Activated B cell treated with CpG ODN at 0.5 μM for 24 hours (primary cell): ENCODE results near the gene LLCFC1. TPM values are rescaled to one million over a fixed set of nuclear protein-coding genes. Genes with fewer than 3 reads are reported as not detected.

ENCODE experiments used
- ATAC-seq: fragments of 200-7000 bp; cut with Tn5 transposase; one replicate; pipeline ENCODE4 v1.10.0; 2021; ENCODE audit warnings: low read depth, mild to moderate bottlenecking, moderate library complexity
- CTCF ChIA-PET: fragments of 350-600 bp; sonication (Branson Sonifier 250); formaldehyde crosslinking; loops from one replicate; lab custom pipeline; 2021; ENCODE audit warnings: antibody characterized with exemption; lab: Charles Lee
- POLR2A ChIA-PET: fragments of 350-600 bp; sonication (Branson Sonifier 250); formaldehyde crosslinking; loops from one replicate; lab custom pipeline; 2021; ENCODE audit warnings: antibody characterized with exemption; lab: Charles Lee
- DNase-seq: peaks from one replicate; pipeline ENCODE4 v3.0.0; 2022
- H3K27ac Mint-ChIP-seq: one replicate; pipeline ENCODE4 v1.8.0; 2020; ENCODE audit warnings: mixed read lengths
- H3K27me3 Mint-ChIP-seq: one replicate; pipeline ENCODE4 v1.8.0; 2021; ENCODE audit warnings: mixed read lengths
- H3K36me3 Mint-ChIP-seq: one replicate; pipeline ENCODE4 v1.8.0; 2021; ENCODE audit warnings: low read depth, mixed read lengths
- H3K4me1 Mint-ChIP-seq: one replicate; pipeline ENCODE4 v1.8.0; 2021; ENCODE audit warnings: mixed read lengths
- H3K4me3 Mint-ChIP-seq: one replicate; pipeline ENCODE4 v1.8.0; 2020; ENCODE audit warnings: mild to moderate bottlenecking, mixed read lengths
- H3K9me3 Mint-ChIP-seq: one replicate; pipeline ENCODE4 v1.8.0; 2020; ENCODE audit warnings: mixed read lengths
- CTCF ChIP-seq: fragments of 200-600 bp; IDR thresholded peaks from one replicate; pipeline ENCODE4 v1.8.0; 2022; ENCODE audit warnings: antibody characterized with exemption, mild to moderate bottlenecking
- intact Hi-C: fragments of 100-400 bp; cut with micrococcal nuclease; formaldehyde crosslinking; loops from one replicate; pipeline ENCODE4 v1.15.1; 2024
- total RNA-seq: library from RNA; stranded (reverse); gene quantifications from 2 replicates; pipeline ENCODE4 v1.2.3, GENCODE V29; 2022

Gene LLCFC1
- not detected in 2 replicates for total RNA-seq

GRCh38 chr7:142939226-142939910 is at the start of gene LLCFC1:
Gene LLCFC1, plus strand, starts transcription at chr7:142939484. Its CDS starts 138 bp downstream, at chr7:142939622.
- CTCF ChIA-PET: no interaction called here
- ATAC-seq (no peak), DNase-seq (no peak)
- Mint-ChIP-seq H3K36me3 (no peaks in the 10 kb centered on the region), H3K27me3 (peaks cover 23% of the 10 kb centered on the region), H3K4me1 (no peaks in the 10 kb centered on the region), H3K27ac (no peak within 1 kb of the TSS), H3K9me3 (no peaks in the 10 kb centered on the region), H3K4me3 (no peak within 1 kb of the TSS)
- intact Hi-C loops: no loop called here
- POLR2A ChIA-PET: no interaction called here
- TF ChIP-seq CTCF: no peak

- intact Hi-C loops: no loop called here
- DNase-seq (no peak), ATAC-seq (no peak)
- ChIA-PET CTCF (no interaction called here), POLR2A (no interaction called here)
- Mint-ChIP-seq H3K4me3 (no peak overlapping the region), H3K27me3 (peaks cover 9% of the 10 kb centered on the region), H3K9me3 (no peaks in the 10 kb centered on the region), H3K27ac (no peak overlapping the region), H3K36me3 (no peaks in the 10 kb centered on the region), H3K4me1 (no peaks in the 10 kb centered on the region)
- no peak for TF ChIP-seq CTCF
Measured at GRCh38 chr7:142889816-142890215, 49.5 kb upstream of the LLCFC1 start.

GRCh38 chr7:142890874-142891485 is 48.3 kb upstream of the LLCFC1 start:
- Mint-ChIP-seq H3K27me3 (peaks cover 11% of the 10 kb centered on the region), H3K4me3 (no peak overlapping the region), H3K9me3 (no peaks in the 10 kb centered on the region), H3K36me3 (no peaks in the 10 kb centered on the region), H3K4me1 (no peaks in the 10 kb centered on the region), H3K27ac (no peak overlapping the region)
- DNase-seq: no peak
- no peak for ATAC-seq
- no peak for TF ChIP-seq CTCF
- intact Hi-C loops: no loop called here
- ChIA-PET CTCF (no interaction called here), POLR2A (no interaction called here)

- no peaks in the 10 kb centered on the region for H3K4me1 Mint-ChIP-seq
- ATAC-seq (no peak), DNase-seq (no peak)
- CTCF ChIA-PET: interaction anchor here (1.3 kb wide), 1 partner anchor 10 kb away, joined by 3 read pairs; no protein-coding TSS in a partner anchor
- POLR2A ChIA-PET: no interaction called here
- no peak overlapping the region for H3K27ac Mint-ChIP-seq
- H3K36me3 Mint-ChIP-seq: no peaks in the 10 kb centered on the region
- H3K27me3 Mint-ChIP-seq: peaks cover 17% of the 10 kb centered on the region
- H3K9me3 Mint-ChIP-seq: no peaks in the 10 kb centered on the region
- intact Hi-C loops: no loop called here
- H3K4me3 Mint-ChIP-seq: no peak overlapping the region
- TF ChIP-seq CTCF: no peak
Measured at GRCh38 chr7:142891490-142892082, 47.7 kb upstream of the LLCFC1 start.

- CTCF ChIA-PET: interaction anchor here (1.3 kb wide), 1 partner anchor 9 kb away, joined by 3 read pairs; no protein-coding TSS in a partner anchor
Measured at GRCh38 chr7:142892951-142893350, 46.3 kb upstream of the LLCFC1 start.

More at GRCh38 chr7:142892951-142893350, 46.3 kb upstream of the LLCFC1 start:
- no peak for TF ChIP-seq CTCF
- intact Hi-C loops: no loop called here
- Mint-ChIP-seq H3K27ac (no peak overlapping the region), H3K4me3 (no peak overlapping the region), H3K9me3 (no peaks in the 10 kb centered on the region), H3K4me1 (no peaks in the 10 kb centered on the region), H3K36me3 (no peaks in the 10 kb centered on the region), H3K27me3 (peaks cover 28% of the 10 kb centered on the region)
- ATAC-seq (no peak), DNase-seq (no peak)
- POLR2A ChIA-PET: no interaction called here
